Suprapubic skin (tissue), 4 donors: ENCODE measurements around the gene KIF3C. TPM values are rescaled to one million over a fixed set of nuclear protein-coding genes. Genes with fewer than 3 reads are reported as not detected.
"Not testable (repeated sequence)": the region's sequence is repeated elsewhere in the genome, so short reads cannot be mapped to it uniquely, and the experiment has no call there.

Source experiments
- DNase-seq, 2 donors: peaks; one replicate each; pipeline ENCODE4 v3.0.0-alpha.2; 2019; ENCODE audit warnings: low spot score in 2 of 2
- H3K27ac ChIP-seq: fragments of 200-600 bp; sonication (generic); one replicate; pipeline ENCODE4 v1.5.1; 2019
- H3K27me3 ChIP-seq: fragments of 200-600 bp; sonication (generic); one replicate; pipeline ENCODE4 v1.5.1; 2019
- H3K36me3 ChIP-seq: fragments of 200-600 bp; sonication (generic); one replicate; pipeline ENCODE4 v1.5.1; 2019
- H3K4me1 ChIP-seq: fragments of 200-600 bp; sonication (generic); one replicate; pipeline ENCODE4 v1.5.1; 2019
- H3K4me3 ChIP-seq: fragments of 200-600 bp; sonication (generic); one replicate; pipeline ENCODE4 v1.5.1; 2019; ENCODE audit warnings: mild to moderate bottlenecking
- H3K9me3 ChIP-seq: fragments of 200-600 bp; sonication (generic); one replicate; pipeline ENCODE4 v1.5.1; 2019
- CTCF ChIP-seq, 2 donors: fragments of 200-600 bp in 1 of 2; fragments of 450-650 bp in 1 of 2; sonication (generic) in 1 of 2; IDR thresholded peaks; one replicate each; pipeline ENCODE4 v1.5.1; 2016 to 2019; ENCODE audit warnings: antibody characterized with exemption in 2 of 2, mild to moderate bottlenecking in 1 of 2, moderate library complexity in 1 of 2
- EP300 ChIP-seq: sonication (generic); formaldehyde crosslinking; IDR thresholded peaks from one replicate; pipeline ENCODE4 v1.6.1; 2017; ENCODE audit warnings: antibody characterized with exemption
- POLR2A ChIP-seq, 2 donors: fragments of 450-650 bp; IDR thresholded peaks; one replicate each; pipeline ENCODE4 v1.6.1; 2017; ENCODE audit warnings: antibody characterized with exemption in 2 of 2, mild to moderate bottlenecking in 2 of 2, moderate library complexity in 2 of 2
- POLR2AphosphoS5 ChIP-seq, 3 donors: sonication (generic); formaldehyde crosslinking; IDR thresholded peaks; one replicate each; pipeline ENCODE4 v1.6.1; 2017; ENCODE audit warnings: antibody characterized with exemption in 3 of 3
- WGBS: methylation state at CpG from one replicate; pipeline ENCODE4 v1.1.5; 2018; 5-methylcytosine and 5-hydroxymethylcytosine counted together
- total RNA-seq, 4 donors: library from RNA; depleted of rRNA; stranded (reverse); fragments of >200 nt; gene quantifications; one replicate each; pipeline ENCODE4 v1.1.0, GENCODE V29; 2016

Gene KIF3C
- total RNA-seq, 4 donors from 2014 or later = 3.2 to 5.8 (median 4.7) TPM

DNA sequence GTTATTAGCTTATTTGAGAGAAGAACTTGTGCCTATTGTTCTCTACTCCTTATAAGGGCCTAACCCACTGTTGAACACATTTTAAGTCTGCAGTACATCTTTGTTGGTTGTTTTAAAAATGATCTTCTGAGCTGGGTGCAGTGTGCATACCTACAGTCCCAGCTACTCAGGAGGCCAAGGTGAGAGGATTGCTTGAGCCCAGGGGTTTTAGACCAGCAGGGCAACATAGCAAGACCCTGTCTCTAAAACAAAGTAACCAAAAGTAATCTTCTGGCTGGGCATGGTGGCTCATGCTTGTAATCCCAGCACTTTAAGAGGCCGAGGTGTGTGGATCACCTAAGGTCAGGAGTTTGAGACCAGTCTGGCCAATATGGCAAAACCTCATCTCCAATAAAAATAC, 25.8 kb upstream of the KIF3C start:
- 92% methylated on average over 1 of the region's 1 CpG for WGBS

DNA sequence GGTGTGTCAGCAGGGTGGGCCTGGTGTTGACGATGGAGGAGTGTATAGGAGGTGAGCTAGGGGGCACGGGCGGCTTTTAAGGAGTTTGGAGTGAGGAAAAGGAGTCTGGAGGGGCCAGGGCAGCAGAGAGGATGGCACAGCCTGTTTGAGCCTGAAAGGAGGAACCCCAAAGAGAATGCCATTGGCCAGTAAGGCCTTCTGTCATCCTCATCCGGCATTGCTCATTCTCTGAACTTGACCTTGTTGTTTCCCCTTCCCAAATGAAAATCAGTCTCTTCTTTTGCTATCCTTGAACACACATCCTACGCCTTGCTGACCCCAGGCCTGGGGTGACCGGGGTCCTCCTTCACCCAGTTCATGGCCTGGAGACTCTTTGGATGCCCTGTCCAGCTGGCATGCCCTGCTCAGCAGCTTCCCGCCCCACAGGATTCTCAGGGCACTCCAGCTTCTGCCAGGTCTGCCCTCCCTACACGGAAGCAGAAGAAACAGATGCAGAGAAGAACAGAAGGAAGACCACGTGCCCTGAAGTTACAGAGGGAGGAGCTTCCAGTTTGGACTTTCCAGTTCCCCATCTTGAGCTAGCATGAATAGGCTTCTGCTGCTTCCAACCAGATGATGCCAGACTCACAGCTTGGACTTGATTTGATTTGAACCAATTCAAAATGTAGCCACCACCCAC, 20.5 kb upstream of the KIF3C start:
- Histone ChIP-seq H3K36me3 (no peaks in the 10 kb centered on the region), H3K27ac (peak overlapping the region; percentile 82), H3K4me3 (no peak overlapping the region), H3K4me1 (peaks cover 57% of the 10 kb centered on the region), H3K9me3 (no peaks in the 10 kb centered on the region), H3K27me3 (no peaks in the 10 kb centered on the region)
- 44% methylated on average over 9 of the region's 9 CpGs for whole genome bisulfite sequencing
- TF ChIP-seq CTCF (IDR thresholded peaks at IDR 0.05) = no peak
- TF ChIP-seq POLR2AphosphoS5 (IDR thresholded peaks at IDR 0.05) = no peak
- TF ChIP-seq EP300 = no peak
- no peak for TF ChIP-seq POLR2A (IDR thresholded peaks at IDR 0.05)
- no peak for DNase-seq

More for the DNA sequence above, 25.8 kb upstream of the KIF3C start:
- Histone ChIP-seq H3K9me3 (no peaks in the 10 kb centered on the region), H3K4me3 (no peak overlapping the region), H3K4me1 (peaks cover 61% of the 10 kb centered on the region), H3K27ac (peak overlapping the region; percentile 82), H3K27me3 (no peaks in the 10 kb centered on the region), H3K36me3 (no peaks in the 10 kb centered on the region)
- DNase-seq = no peak
- TF ChIP-seq POLR2AphosphoS5 (IDR thresholded peaks at IDR 0.05) (no peak), POLR2A (IDR thresholded peaks at IDR 0.05) (no peak), EP300 (no peak), CTCF (IDR thresholded peaks at IDR 0.05) (no peak)

- Histone ChIP-seq H3K36me3 (no peaks in the 10 kb centered on the region), H3K4me3 (no peak overlapping the region), H3K4me1 (peaks cover 51% of the 10 kb centered on the region), H3K27ac (peak overlapping the region; percentile 82), H3K27me3 (no peaks in the 10 kb centered on the region), H3K9me3 (no peaks in the 10 kb centered on the region)
- WGBS = 12% methylated on average over 4 of the region's 4 CpGs
- TF ChIP-seq EP300 = no peak
- no peak for TF ChIP-seq CTCF (IDR thresholded peaks at IDR 0.05)
- no peak for TF ChIP-seq POLR2A (IDR thresholded peaks at IDR 0.05)
- TF ChIP-seq POLR2AphosphoS5 (IDR thresholded peaks at IDR 0.05) = no peak
- DNase-seq = peak in 1 of 2 donors; percentile 70
Observed at GRCh38 chr2:26001743-26002351, 19.6 kb upstream of the KIF3C start.

DNA sequence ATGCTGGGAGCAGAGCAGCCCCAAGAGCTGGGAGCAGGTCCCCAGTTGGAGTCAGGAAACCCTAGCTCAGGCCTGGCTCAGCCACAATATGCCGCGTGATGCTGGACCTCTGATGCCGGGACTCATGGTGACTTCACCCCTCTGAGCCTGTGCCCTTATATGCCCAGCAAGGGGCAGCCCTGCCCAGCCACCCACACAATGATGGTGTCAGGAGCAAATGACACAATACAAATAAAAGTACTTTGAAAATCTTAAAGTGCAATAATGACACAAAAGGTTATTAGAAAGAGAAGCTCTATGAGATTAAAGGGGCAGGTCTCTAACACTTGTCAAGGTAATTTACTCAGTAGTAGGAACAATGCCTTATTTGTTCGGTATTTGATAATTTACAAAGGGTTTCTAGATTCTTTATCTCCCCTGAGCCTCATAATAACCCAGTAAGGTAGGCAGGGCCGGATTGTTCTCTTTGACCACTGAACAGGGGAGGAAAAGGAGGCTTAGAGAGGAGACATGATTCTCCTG, 18.3 kb upstream of the KIF3C start:
- Histone ChIP-seq H3K27me3 (no peaks in the 10 kb centered on the region), H3K4me3 (no peak overlapping the region), H3K36me3 (no peaks in the 10 kb centered on the region), H3K4me1 (peaks cover 50% of the 10 kb centered on the region), H3K9me3 (no peaks in the 10 kb centered on the region), H3K27ac (peak overlapping the region; percentile 24)
- no peak for DNase-seq
- TF ChIP-seq CTCF (IDR thresholded peaks at IDR 0.05) (no peak), EP300 (no peak), POLR2AphosphoS5 (IDR thresholded peaks at IDR 0.05) (no peak), POLR2A (IDR thresholded peaks at IDR 0.05) (no peak)
- WGBS = 66% methylated on average over 5 of the region's 5 CpGs

GRCh38 chr2:25999406-25999805, 17.1 kb upstream of the KIF3C start:
- peaks cover 50% of the 10 kb centered on the region for H3K4me1 ChIP-seq
- H3K36me3 ChIP-seq, H3K27me3 ChIP-seq, H3K27ac ChIP-seq, H3K4me3 ChIP-seq, H3K9me3 ChIP-seq, DNase-seq: not testable (repeated sequence)
- 83% methylated on average over 7 of the region's 7 CpGs for WGBS

GRCh38 chr2:25998816-25999383, 16.6 kb upstream of the KIF3C start:
- peaks cover 50% of the 10 kb centered on the region for H3K4me1 ChIP-seq
- H3K4me3 ChIP-seq, H3K27me3 ChIP-seq, H3K27ac ChIP-seq, H3K36me3 ChIP-seq, DNase-seq, H3K9me3 ChIP-seq: not testable (repeated sequence)
- WGBS = 97% methylated on average over 12 of the region's 13 CpGs
